Measurements from ENCODE around the gene ZP1.
"Not testable (repeated sequence)": the region's sequence is repeated elsewhere in the genome, so short reads cannot be mapped to it uniquely, and the experiment has no call there.

The ZP1 gene

GRCh38 chr11:60866911-60867870 lies at the start of gene ZP1:
Gene ZP1 (plus strand): TSS chr11:60867542. CDS start chr11:60867562, 20 bp downstream.
- TF ChIP-seq EZH2phosphoT487 (IDR thresholded peaks at IDR 0.05; ENCODE audit: borderline replicate concordance, low read length) = no peak
- TF ChIP-seq CTCF (IDR thresholded peaks at IDR 0.05; ENCODE audit: low read depth, low read length, poor library complexity, severe bottlenecking) = no peak
- no peak within 1 kb of the TSS for H3K4me2 ChIP-seq (ENCODE audit: low read length)

GRCh38 chr11:60818057-60818456 lies 49.3 kb upstream of the ZP1 start:
- Histone ChIP-seq H3F3A (ENCODE audit: control insufficient read depth, insufficient read depth) (no peaks in the 10 kb centered on the region), H3K4me3 (ENCODE audit: low read length) (no peak overlapping the region), H3K27ac (ENCODE audit: low read depth, low read length) (no peak overlapping the region), H3K9me3 (ENCODE audit: control insufficient read depth, insufficient read depth, low read length) (peaks cover 12% of the 10 kb centered on the region; the same call in 1 of the 2 replicates), H3K4me1 (ENCODE audit: control insufficient read depth, low read length) (no peaks in the 10 kb centered on the region), H3K79me2 (ENCODE audit: control insufficient read depth, low read length) (no peaks in the 10 kb centered on the region), H3K36me3 (ENCODE audit: control insufficient read depth, low read length) (no peaks in the 10 kb centered on the region), H3K4me2 (ENCODE audit: low read length) (no peak overlapping the region), H3K9me2 (replicated peaks; ENCODE audit: control insufficient read depth, low read length) (no peaks in the 10 kb centered on the region), H4K20me1 (ENCODE audit: control insufficient read depth, insufficient read depth, low read depth, low read length) (no peaks in the 10 kb centered on the region), H3K27me3 (ENCODE audit: control insufficient read depth, low read length) (peaks cover 3% of the 10 kb centered on the region; the same call in 1 of the 2 replicates)
- no peak for TF ChIP-seq CTCF (IDR thresholded peaks at IDR 0.05; ENCODE audit: low read depth, low read length, poor library complexity, severe bottlenecking)
- no peak for TF ChIP-seq EZH2phosphoT487 (IDR thresholded peaks at IDR 0.05; ENCODE audit: borderline replicate concordance, low read length)

More at GRCh38 chr11:60866911-60867870, at the start of gene ZP1:
- no peaks in the 10 kb centered on the region for H3K79me2 ChIP-seq (ENCODE audit: control insufficient read depth, low read length)
- no peaks in the 10 kb centered on the region for H3K4me1 ChIP-seq (ENCODE audit: control insufficient read depth, low read length)
- no peaks in the 10 kb centered on the region for H3K9me3 ChIP-seq (ENCODE audit: control insufficient read depth, insufficient read depth, low read length)
- no peaks in the 10 kb centered on the region for H3K36me3 ChIP-seq (ENCODE audit: control insufficient read depth, low read length)
- H3K27me3 ChIP-seq (ENCODE audit: control insufficient read depth, low read length) = no peaks in the 10 kb centered on the region; the same call in 1 of the 2 replicates
- no peaks in the 10 kb centered on the region for H3K9me2 ChIP-seq (replicated peaks; ENCODE audit: control insufficient read depth, low read length)
- no peak within 1 kb of the TSS for H3K27ac ChIP-seq (ENCODE audit: low read depth, low read length)
- H3K4me3 ChIP-seq (ENCODE audit: low read length) = no peak within 1 kb of the TSS
- H3F3A ChIP-seq (ENCODE audit: control insufficient read depth, insufficient read depth) = no peaks in the 10 kb centered on the region
- no peaks in the 10 kb centered on the region for H4K20me1 ChIP-seq (ENCODE audit: control insufficient read depth, insufficient read depth, low read depth, low read length)

GRCh38 chr11:60821827-60822599 lies 45.3 kb upstream of the ZP1 start:
- no peak for TF ChIP-seq EZH2phosphoT487 (IDR thresholded peaks at IDR 0.05; ENCODE audit: borderline replicate concordance, low read length)
- Histone ChIP-seq H3K27me3 (ENCODE audit: control insufficient read depth, low read length) (peaks cover 3% of the 10 kb centered on the region; the same call in 1 of the 2 replicates), H3K4me3 (ENCODE audit: low read length) (no peak overlapping the region), H3K79me2 (ENCODE audit: control insufficient read depth, low read length) (no peaks in the 10 kb centered on the region), H3K27ac (ENCODE audit: low read depth, low read length) (no peak overlapping the region), H3F3A (ENCODE audit: control insufficient read depth, insufficient read depth) (no peaks in the 10 kb centered on the region), H3K4me2 (ENCODE audit: low read length) (no peak overlapping the region), H3K4me1 (ENCODE audit: control insufficient read depth, low read length) (no peaks in the 10 kb centered on the region), H3K9me2 (replicated peaks; ENCODE audit: control insufficient read depth, low read length) (no peaks in the 10 kb centered on the region), H4K20me1 (ENCODE audit: control insufficient read depth, insufficient read depth, low read depth, low read length) (no peaks in the 10 kb centered on the region), H3K36me3 (ENCODE audit: control insufficient read depth, low read length) (no peaks in the 10 kb centered on the region), H3K9me3 (ENCODE audit: control insufficient read depth, insufficient read depth, low read length) (peaks cover 2% of the 10 kb centered on the region; the same call in 1 of the 2 replicates)

GRCh38 chr11:60823745-60824306 lies 43.5 kb upstream of the ZP1 start:
- not testable (repeated sequence) for H3K27ac ChIP-seq (ENCODE audit: low read depth, low read length); H3K4me2 ChIP-seq (ENCODE audit: low read length); H3K9me3 ChIP-seq (ENCODE audit: control insufficient read depth, insufficient read depth, low read length); H3K27me3 ChIP-seq (ENCODE audit: control insufficient read depth, low read length); H3K79me2 ChIP-seq (ENCODE audit: control insufficient read depth, low read length); H3K9me2 ChIP-seq (replicated peaks; ENCODE audit: control insufficient read depth, low read length); H3K36me3 ChIP-seq (ENCODE audit: control insufficient read depth, low read length); H3K4me1 ChIP-seq (ENCODE audit: control insufficient read depth, low read length); H3K4me3 ChIP-seq (ENCODE audit: low read length); H3F3A ChIP-seq (ENCODE audit: control insufficient read depth, insufficient read depth); H4K20me1 ChIP-seq (ENCODE audit: control insufficient read depth, insufficient read depth, low read depth, low read length)

Data from DOHH2 (cell line).